BLaER1 (cell line): ENCODE results near the gene YIF1A.

ENCODE experiments used
- H3K27ac ChIP-seq: shearing (Covaris generic); formaldehyde crosslinking; 2 replicates; pipeline ENCODE4 v1.8.1; 2022
- H3K27me3 ChIP-seq: shearing (Covaris generic); formaldehyde crosslinking; 2 replicates; pipeline ENCODE4 v1.8.1; 2022
- H3K36me3 ChIP-seq: shearing (Covaris generic); formaldehyde crosslinking; 2 replicates; pipeline ENCODE4 v1.8.1; 2022
- H3K4me1 ChIP-seq: shearing (Covaris generic); formaldehyde crosslinking; 2 replicates; pipeline ENCODE4 v1.8.1; 2022
- H3K4me2 ChIP-seq: shearing (Covaris generic); formaldehyde crosslinking; 2 replicates; pipeline ENCODE4 v1.8.1; 2022
- H3K4me3 ChIP-seq: shearing (Covaris generic); formaldehyde crosslinking; 2 replicates; pipeline ENCODE4 v1.8.1; 2022
- H3K9ac ChIP-seq: shearing (Covaris generic); formaldehyde crosslinking; 2 replicates; pipeline ENCODE4 v1.8.1; 2022
- H3K9me3 ChIP-seq: shearing (Covaris generic); formaldehyde crosslinking; 2 replicates; pipeline ENCODE4 v1.8.1; 2022
- H4K20me1 ChIP-seq: shearing (Covaris generic); formaldehyde crosslinking; 2 replicates; pipeline ENCODE4 v1.8.1; 2022
- Cebpa-rat ChIP-seq: shearing (Covaris generic); IDR thresholded peaks from 2 replicates; pipeline ENCODE4 v1.8.1; 2022

YIF1A gene

GRCh38 chr11:66332371-66333219 lies 43.7 kb upstream of the YIF1A start:
- no peaks in the 10 kb centered on the region for H3K9me3 ChIP-seq
- H3K27ac ChIP-seq, result peak overlapping the region; percentile 53; the same call in 1 of the 2 replicates
- peaks cover 92% of the 10 kb centered on the region for H3K4me1 ChIP-seq
- H4K20me1 ChIP-seq, result no peaks in the 10 kb centered on the region
- no peak for TF ChIP-seq Cebpa-rat
- no peak overlapping the region for H3K4me2 ChIP-seq
- no peaks in the 10 kb centered on the region for H3K27me3 ChIP-seq
- peaks cover 5% of the 10 kb centered on the region for H3K36me3 ChIP-seq
- peak overlapping the region; percentile 29; the same call in 1 of the 2 replicates for H3K9ac ChIP-seq
- no peak overlapping the region for H3K4me3 ChIP-seq

- Histone ChIP-seq H4K20me1 (no peaks in the 10 kb centered on the region), H3K36me3 (no peaks in the 10 kb centered on the region), H3K9me3 (no peaks in the 10 kb centered on the region), H3K4me3 (no peak overlapping the region), H3K4me2 (no peak overlapping the region), H3K27me3 (no peaks in the 10 kb centered on the region), H3K4me1 (peaks cover 92% of the 10 kb centered on the region), H3K27ac (peak overlapping the region; percentile 35; the same call in 1 of the 2 replicates), H3K9ac (peak overlapping the region; percentile 29)
- no peak for TF ChIP-seq Cebpa-rat
Observed at GRCh38 chr11:66331542-66332370, 42.8 kb upstream of the YIF1A start.

- H3K9ac ChIP-seq, result no peak overlapping the region; the same call in 1 of the 2 replicates
- no peak overlapping the region for H3K4me3 ChIP-seq
- H3K27me3 ChIP-seq, result no peaks in the 10 kb centered on the region
- H3K27ac ChIP-seq, result 0 out of 2 replicates have a peak overlapping the region, but pooled peaks have one; percentile 35
- no peak overlapping the region; the same call in 1 of the 2 replicates for H3K4me2 ChIP-seq
- no peaks in the 10 kb centered on the region for H4K20me1 ChIP-seq
- no peaks in the 10 kb centered on the region for H3K9me3 ChIP-seq
- peaks cover 89% of the 10 kb centered on the region for H3K4me1 ChIP-seq
- no peaks in the 10 kb centered on the region for H3K36me3 ChIP-seq
- TF ChIP-seq Cebpa-rat, result no peak
Observed at GRCh38 chr11:66330931-66331330, 42.0 kb upstream of the YIF1A start.

DNA sequence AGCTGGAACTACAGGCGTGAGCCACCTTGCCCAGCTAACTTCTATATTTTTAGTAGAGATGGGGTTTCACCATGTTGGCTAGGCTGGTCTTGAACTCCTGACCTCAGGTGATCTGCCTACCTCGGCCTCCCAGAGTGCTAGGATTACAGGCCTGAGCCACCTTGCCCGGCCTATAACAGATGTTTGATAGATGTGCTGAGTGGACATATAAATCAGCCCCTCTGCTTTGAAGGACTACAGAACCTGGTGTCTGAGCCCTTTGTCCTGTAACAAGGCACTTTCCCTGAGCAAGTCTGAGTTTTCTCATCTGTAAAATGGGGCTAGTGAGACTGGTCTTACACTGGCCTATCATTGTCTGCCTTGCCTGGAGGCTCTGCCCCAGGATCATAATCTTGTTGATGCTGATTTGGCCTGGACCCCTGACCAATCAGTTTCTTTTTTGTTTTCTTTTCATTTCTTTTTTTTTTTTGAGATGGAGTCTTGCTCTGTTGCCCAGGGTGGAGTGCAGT lies 40.3 kb upstream of the YIF1A start:
- Histone ChIP-seq H3K27ac (peak overlapping the region; percentile 98), H3K27me3 (no peaks in the 10 kb centered on the region), H3K4me3 (no peak overlapping the region), H3K4me2 (peak overlapping the region; percentile 98), H3K36me3 (no peaks in the 10 kb centered on the region), H3K9me3 (no peaks in the 10 kb centered on the region), H3K9ac (peak overlapping the region; percentile 84; the same call in 1 of the 2 replicates), H3K4me1 (peaks cover 89% of the 10 kb centered on the region), H4K20me1 (no peaks in the 10 kb centered on the region)
- TF ChIP-seq Cebpa-rat, result no peak

DNA sequence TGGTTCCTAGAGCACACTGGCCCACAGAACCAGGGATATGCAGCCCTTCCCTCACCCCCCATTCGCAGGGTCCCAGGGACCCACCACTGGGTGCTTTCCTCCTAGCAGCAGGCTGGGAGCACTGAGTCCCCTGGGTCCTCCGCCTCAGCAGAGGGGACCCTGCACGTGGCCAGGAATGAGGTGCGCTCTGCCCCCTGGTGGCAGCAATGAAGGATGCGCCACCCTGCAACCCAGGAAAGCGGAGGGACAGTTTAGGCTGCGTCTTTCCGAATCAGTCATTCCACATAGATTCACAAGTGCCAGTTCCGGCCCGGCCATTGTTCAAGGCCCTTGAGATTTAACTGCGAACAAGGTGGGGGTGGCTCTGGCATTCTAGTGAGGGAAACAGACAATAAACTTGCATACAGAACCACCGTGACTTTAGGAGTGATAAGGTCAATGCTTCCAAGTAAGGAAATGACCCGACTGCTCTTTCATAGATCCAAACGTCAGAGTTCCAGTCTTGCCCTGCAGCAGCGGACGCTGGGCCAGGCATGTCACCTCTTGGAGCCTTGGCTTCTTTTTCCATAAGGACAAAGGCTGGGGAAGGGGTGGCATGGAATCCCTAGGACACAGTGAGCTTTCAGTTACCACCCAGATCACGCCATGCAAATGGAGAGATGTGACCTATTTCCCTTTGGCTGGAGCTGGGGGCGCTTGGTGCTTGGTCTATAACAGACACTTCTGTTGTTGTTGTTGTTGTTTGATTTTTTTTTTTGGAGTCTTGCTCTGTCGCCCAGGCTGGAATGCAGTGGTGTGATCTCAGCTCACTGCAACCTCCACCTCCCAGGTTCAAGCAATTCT lies 39.6 kb upstream of the YIF1A start:
- Histone ChIP-seq H3K9me3 (no peaks in the 10 kb centered on the region), H3K27me3 (no peaks in the 10 kb centered on the region), H3K4me1 (peaks cover 88% of the 10 kb centered on the region), H3K4me3 (peak overlapping the region; percentile 48; the same call in 1 of the 2 replicates), H3K4me2 (peak overlapping the region; percentile 98), H3K9ac (peak overlapping the region; percentile 84), H3K27ac (peak overlapping the region; percentile 98), H4K20me1 (no peaks in the 10 kb centered on the region), H3K36me3 (no peaks in the 10 kb centered on the region)
- TF ChIP-seq Cebpa-rat, result no peak

DNA sequence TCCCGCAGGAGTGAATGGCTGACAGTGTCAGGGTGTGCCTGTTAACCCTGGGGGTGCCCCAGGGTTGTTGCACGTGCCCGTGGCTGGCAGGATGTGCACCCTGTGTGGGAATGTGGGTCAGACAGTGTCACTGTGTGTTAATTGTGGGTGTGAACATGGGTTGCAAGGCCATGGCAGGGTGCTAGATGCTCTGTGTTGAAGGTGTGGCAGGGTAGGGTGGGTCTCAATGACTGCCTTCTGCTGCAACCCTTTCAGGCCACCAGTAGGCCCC lies 39.0 kb upstream of the YIF1A start:
- Histone ChIP-seq H3K4me2 (peak overlapping the region; percentile 98), H3K27ac (peak overlapping the region; percentile 98), H3K4me1 (peaks cover 88% of the 10 kb centered on the region), H3K27me3 (no peaks in the 10 kb centered on the region), H3K4me3 (0 out of 2 replicates have a peak overlapping the region, but pooled peaks have one; percentile 48), H3K9ac (peak overlapping the region; percentile 84), H3K9me3 (no peaks in the 10 kb centered on the region), H3K36me3 (no peaks in the 10 kb centered on the region), H4K20me1 (no peaks in the 10 kb centered on the region)
- TF ChIP-seq Cebpa-rat, result no peak

DNA sequence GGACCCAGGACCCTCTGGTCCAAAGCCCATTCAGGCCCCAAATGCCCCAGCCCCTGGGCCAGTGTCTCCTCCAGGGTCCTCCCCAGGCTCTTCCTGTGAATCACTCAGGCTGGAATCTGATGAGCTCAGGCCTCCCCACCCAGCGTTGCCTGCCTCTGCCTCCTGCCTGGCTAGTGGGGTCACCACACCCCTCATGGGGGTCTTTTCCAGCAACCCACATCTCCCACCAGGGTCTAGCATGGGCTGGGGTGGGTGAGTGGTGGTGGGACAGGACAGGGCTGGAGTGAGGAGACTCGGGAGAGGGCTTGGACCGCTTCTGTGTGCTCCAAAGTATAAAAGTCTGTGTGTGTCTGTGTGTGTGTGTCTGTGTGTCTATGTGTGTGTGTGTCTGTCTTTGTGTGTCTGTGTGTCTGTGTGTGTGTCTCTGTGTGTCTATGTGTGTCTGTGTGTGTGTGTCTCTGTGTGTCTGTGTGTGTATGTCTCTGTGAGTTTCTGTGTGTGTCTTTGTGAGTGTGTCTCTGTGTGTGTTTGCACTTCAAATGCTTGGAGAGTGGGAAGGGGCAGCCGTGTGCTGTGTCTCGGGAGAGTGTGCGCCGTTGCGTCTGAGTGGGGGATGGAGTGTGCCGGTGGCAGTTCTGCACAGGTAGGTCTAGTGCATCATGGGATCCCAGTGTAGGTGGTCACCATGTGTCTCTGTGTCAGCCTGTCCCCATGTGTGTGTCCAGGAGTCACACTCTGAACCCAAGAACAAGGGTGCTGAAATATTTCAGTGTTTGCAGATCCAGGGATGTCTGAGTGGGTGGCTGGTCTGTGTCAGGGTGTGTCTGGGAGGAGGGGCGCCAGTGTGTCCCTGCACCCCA lies 38.5 kb upstream of the YIF1A start:
- H3K9ac ChIP-seq, result peak overlapping the region; percentile 84
- H3K36me3 ChIP-seq, result no peaks in the 10 kb centered on the region
- H3K4me1 ChIP-seq, result peaks cover 89% of the 10 kb centered on the region
- H3K4me3 ChIP-seq, result peak overlapping the region; percentile 48
- H3K9me3 ChIP-seq, result no peaks in the 10 kb centered on the region
- no peaks in the 10 kb centered on the region for H3K27me3 ChIP-seq
- no peak for TF ChIP-seq Cebpa-rat
- peak overlapping the region; percentile 98 for H3K27ac ChIP-seq
- H4K20me1 ChIP-seq, result no peaks in the 10 kb centered on the region
- peak overlapping the region; percentile 98 for H3K4me2 ChIP-seq

DNA sequence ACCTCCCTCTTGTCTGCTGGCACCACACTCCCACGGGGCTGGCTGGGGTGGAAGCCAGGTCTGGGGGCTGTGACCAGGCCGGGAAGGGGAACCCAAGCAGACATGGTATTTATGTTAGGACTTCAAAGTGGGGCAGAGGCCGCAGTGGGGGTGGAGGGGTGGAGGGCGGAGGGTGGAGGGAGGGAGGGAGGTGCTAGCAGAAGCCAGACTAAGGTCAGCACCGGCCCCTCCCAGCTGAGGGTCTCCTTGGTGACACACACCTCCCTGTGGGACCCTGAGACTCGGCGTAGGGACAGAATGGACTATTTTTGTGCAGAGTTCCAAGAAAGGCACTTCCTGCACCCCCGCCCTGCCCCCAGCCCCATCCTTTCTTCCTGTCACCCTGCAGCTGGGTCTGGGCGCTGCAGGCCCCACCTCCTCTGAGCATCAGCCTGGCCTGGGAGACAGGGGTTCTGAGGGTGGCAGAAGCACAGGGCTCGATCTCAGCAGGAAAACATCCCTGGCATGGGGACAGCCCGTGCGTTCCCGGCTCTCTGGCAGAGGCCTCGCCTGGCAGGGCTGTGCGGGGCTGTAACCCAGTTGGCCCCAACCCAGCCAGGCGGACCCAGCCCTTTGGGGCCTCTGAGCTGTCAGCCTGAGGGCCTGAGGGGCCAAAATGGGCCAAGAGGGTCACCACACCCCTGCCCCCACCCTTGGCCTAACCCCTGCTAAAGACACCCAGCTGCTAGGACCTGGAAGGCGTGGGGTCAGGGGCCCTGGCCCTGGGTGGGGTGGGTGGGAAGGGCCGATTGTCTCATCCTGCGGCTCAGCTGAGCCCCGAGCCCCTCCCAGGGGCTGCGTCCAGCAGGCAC lies 37.5 kb upstream of the YIF1A start:
- Histone ChIP-seq H3K27ac (peak overlapping the region; percentile 98), H3K4me3 (peak overlapping the region; percentile 50), H3K27me3 (no peaks in the 10 kb centered on the region), H3K4me2 (peak overlapping the region; percentile 98), H3K9me3 (no peaks in the 10 kb centered on the region), H3K9ac (peak overlapping the region; percentile 84), H3K36me3 (no peaks in the 10 kb centered on the region), H3K4me1 (peaks cover 96% of the 10 kb centered on the region), H4K20me1 (no peaks in the 10 kb centered on the region)
- no peak for TF ChIP-seq Cebpa-rat
